ENCODE data around the gene ZNF618. TPM values are rescaled to one million over a fixed set of nuclear protein-coding genes. Genes with fewer than 3 reads are reported as not detected.

The ZNF618 gene
- total RNA-seq, 2 donors from 2014 or later, result 2.5 to 3.3 TPM

DNA sequence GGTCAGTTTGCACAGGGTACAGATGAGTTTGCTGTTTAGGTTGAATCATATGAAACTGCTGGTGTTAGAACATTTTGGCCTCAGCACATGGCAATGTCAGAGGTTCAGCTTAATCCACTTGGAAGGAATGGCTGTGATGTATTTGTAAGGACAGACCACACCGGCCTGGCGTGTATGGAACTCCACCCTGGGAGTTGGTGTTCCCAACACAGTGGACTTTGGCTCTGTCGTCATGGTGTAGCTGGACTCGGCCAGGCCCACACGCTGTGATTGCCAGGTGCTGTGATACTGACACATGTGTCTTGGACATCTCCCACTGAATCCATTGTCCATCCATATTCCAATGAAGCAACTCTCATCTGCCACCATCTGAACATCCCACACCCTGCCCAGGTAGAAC, 90.3 kb downstream of the ZNF618 start:
- intact Hi-C loops (cut with DNase I, micrococcal nuclease), result no loop called here
- DNase-seq (peak; percentile 83 to 88), ATAC-seq (peak; percentile 100)

DNA sequence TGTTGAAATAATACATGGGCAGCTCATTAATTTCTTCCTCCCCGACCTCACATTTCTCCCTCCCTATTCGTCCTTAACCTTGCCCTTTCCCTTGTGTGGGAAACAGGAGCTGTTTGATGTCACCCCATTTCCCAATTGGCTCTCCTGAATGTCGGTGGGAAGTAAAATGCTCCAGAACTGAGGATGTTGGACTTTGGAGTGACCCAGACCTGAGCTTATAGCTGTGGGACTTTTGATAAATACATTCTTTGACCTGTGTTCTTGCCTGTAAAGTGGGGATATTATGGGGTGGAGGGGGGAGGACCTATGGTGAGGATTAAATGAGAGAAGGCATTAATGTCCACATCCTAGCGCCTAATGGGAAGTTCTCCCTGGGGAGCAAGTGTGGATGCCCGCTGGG, 91.3 kb downstream of the ZNF618 start:
- intact Hi-C loops (cut with DNase I, micrococcal nuclease), result no loop called here
- DNase-seq (no peak), ATAC-seq (peak; percentile 53)

DNA sequence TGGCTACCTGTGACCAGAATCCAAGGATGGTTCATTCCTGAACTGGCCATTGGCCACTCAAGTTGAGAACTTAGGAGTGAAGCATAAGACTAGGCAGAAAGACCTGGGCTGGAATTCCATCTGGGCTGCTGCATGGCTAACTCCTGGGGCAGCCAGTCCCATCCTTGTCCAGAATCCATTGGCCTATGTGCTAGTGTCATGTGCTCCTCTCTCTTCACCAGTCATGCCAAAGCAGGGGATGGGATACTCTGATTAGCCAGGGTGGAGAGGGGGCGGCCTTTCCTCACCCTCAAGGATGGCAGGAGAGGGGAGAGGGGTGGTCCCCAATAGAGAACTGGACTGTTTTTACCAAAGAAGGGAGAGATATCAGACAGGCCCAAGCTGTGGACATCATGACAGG, 93.2 kb downstream of the ZNF618 start:
- no peak for ATAC-seq
- DNase-seq, result no peak
- intact Hi-C loops (cut with DNase I, micrococcal nuclease), result no loop called here

DNA sequence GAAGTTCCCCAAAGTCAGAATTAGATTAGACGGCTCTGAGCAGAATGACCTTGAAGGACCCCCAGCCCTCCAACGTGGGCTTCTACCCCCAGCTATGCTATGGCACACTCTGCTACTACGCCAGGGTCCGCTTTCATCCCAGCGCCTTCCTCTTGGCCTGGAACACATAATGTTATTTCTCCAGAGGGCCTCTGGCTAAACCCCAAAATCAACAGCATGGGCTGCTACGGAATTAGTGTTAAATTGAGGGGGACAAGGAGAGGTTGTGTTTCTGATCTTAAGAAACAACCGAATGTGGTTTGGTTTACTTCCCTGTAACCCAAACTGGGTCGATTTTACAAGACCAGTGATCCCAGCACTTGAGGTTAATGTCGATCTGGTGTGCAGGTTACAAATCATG, 97.1 kb downstream of the ZNF618 start:
- no peak for DNase-seq
- ATAC-seq, result no peak
- intact Hi-C loops (cut with DNase I, micrococcal nuclease), result no loop called here

DNA sequence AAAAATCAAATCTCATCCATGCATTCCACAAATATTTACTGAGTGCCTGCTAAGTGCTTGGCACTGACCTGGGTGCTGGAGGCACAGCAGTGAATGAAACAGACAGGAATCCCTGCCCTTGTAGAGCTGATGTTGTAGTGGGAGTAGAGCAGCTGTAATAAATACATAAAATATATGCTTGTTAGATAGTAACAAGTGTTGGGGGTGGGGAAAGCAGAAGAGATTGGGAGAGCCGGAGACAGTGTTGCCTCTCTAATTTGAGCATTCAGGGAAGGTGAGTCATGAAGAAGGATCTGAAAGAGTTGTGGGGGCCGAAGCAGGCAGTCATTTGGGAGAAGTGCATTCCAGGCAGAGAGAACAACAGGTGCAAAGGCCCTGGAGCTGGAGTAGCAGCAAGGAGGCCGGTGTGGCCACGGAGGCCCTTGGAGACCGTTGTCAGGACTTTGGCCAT, 97.9 kb downstream of the ZNF618 start:
- ATAC-seq, result no peak
- intact Hi-C loops (cut with DNase I, micrococcal nuclease), result no loop called here
- DNase-seq, result no peak

DNA sequence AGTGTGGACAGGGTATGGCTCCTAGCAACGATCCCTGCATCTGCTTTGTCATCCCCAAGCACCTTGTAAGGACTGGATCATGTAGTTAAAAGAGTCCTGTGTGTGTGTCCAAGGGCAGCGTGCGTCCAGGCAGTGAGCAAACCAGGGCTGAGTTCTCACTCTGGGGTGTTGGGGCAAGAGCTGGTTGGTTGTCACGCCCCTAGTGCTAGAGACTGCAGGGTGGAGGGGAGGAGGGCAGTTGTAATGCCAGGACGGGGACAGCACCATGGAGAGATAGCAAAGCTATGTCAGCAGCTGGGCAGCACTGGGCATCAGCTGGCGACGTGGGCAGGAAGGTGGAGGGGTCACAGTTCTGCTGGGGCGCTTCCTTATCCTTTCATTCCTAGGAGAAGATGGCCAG, 100.8 kb downstream of the ZNF618 start:
- DNase-seq (no peak), ATAC-seq (no peak)
- intact Hi-C loops (cut with DNase I, micrococcal nuclease), result no loop called here

DNA sequence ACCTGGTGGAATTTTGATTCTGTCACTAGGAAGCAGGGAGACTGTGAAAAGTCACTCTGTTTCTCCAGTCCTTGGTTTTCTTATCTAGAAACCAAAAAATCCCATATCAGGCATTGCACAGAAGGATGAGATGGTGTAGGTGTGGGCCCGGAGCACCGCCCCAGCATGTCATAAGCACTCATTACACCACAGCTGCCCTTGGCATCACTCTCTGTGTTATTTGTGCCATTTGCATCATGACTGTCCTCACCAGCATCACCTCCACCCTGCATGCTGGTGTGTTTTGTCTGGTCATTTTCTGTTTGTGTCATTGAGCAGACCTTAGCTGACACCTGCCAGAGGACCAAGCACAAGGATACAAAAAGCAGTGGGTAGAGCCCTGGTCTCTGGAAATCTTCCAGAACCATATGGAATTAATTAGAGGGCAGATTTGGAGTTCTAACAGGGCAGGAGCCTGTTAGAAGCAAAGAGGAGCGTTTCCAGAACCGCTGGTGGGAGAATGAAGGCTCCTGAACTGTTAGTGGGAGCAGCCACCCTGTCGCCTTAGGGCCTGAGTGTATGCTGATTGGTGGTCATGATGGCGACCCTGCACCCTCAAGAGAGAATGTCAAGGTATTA, 102.7 kb downstream of the ZNF618 start:
- intact Hi-C loops (cut with DNase I, micrococcal nuclease), result no loop called here
- DNase-seq (no peak), ATAC-seq (no peak)

DNA sequence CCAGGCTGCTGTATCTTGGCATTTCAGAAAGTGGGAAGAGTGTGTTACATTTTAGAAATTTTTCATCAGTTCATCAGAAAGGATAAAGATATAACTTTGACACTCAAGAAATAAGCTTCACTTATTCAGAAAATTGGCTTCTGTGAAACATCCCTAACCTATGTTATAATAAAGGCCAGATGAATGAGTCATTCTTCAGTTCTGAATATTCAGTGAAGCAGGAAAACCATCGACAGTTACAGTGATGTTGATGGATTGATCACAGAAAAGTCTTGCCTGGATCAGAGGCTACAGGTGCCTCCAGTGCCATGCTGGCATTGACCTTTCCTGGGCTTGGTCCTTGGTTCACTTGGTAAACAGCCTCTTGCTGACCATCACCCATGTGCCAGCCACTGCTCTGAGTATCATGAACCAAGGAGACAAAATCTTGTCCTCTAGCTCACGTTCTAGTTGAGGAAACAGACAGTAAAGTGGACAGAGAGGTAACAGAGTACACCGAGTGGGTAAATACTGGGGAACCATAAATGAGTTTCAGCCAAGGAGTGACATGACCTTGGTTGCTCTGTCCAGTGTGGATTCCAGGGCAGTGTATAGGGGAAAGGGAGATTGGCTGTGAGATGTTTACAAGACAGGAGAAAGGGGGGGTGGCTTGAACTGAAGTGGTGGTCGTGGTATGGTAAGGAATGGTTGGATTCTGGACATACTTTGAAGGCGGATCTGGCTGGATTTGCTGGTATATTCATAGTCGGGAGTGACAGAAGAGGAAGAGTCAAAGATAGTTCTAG, 103.4 kb downstream of the ZNF618 start:
- no peak for ATAC-seq
- DNase-seq, result no peak
- intact Hi-C loops (cut with DNase I, micrococcal nuclease), result no loop called here

DNA sequence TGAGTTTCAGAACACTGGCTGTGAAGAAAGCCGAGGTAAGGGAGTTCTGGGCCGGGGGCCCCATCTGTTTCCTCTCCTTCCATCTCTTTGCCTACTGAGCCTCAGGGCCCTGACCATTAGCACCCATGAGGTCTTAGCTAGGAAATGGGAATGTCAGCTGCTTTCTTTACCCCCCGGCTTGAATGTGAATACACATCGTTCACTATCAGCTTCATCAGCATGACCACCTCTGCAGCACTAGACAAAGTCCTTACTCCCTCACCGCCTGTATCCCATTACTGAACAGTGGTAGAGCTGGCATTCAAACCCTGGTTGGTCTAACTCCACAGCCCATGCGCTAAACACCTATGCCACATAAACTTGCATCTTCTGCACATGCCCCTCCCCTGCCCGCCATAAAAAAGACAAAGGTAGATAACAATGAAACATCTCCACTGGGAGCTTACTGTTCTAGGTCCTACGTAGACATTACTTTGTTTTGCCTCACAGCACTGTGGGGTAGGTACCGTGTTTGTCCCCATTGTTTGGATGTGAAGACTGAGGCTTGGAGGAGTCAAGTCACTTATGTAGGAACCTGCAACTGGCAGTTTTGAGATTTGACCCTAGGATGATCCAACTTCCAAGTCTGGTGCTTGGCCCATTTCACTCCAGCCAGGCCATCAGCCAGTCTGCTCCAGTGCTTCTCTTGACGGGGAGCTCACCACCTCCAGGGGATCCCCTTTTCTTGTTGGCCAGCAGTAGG, 108.7 kb downstream of the ZNF618 start:
- DNase-seq (no peak), ATAC-seq (no peak)
- intact Hi-C loops (cut with DNase I, micrococcal nuclease), result no loop called here

DNA sequence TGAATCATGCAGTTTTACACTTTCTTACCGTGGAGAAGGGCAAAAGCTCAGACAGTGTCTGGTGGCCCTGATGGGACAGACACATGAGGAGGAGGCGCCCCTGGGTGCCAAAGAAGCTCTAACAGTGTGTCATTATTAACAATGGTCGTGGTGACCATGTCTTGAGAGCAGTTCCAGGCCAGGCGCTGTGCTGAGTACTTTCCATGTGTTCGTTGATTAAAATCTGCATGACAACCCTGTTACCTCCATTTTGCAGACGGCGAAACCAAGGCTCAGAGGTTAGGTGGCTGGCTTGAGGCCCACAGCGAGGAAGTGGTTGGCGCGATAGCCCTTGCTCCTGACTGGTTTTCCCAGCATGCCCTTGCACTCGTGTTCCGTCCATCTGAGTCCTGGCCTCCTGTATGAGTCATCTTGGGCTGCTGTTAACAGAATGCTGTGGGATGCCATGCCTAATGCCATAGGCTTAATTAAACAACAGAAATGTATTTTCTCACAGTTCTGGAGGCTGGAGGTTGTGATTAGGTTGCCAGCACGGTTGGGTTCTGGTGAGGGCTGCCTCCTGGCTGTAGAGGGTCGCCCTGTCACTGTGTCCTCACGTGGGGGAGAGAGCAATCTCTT, 110.0 kb downstream of the ZNF618 start:
- DNase-seq (no peak), ATAC-seq (no peak)
- intact Hi-C loops (cut with DNase I, micrococcal nuclease), result no loop called here

DNA sequence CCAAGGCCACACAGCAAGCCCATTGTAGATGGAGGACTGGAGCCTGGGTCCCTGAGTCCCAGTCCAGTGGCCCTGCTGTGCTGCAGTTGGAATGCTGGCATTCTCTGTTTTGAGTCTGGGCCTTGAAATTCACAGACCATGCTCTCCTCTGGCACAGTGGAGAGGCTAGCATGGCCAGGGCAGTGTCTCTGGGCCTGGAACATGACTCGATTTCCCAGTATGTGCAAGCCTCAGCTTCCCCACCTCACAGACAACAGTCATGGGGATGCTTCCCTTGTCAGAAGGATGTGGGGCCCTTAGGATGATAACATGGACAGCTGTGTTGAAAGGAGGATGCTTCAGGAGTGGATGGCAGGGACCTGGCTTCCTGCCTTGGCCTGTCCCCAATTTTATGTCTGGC, 110.8 kb downstream of the ZNF618 start:
- intact Hi-C loops (cut with DNase I, micrococcal nuclease), result no loop called here
- DNase-seq, result no peak
- ATAC-seq, result no peak

DNA sequence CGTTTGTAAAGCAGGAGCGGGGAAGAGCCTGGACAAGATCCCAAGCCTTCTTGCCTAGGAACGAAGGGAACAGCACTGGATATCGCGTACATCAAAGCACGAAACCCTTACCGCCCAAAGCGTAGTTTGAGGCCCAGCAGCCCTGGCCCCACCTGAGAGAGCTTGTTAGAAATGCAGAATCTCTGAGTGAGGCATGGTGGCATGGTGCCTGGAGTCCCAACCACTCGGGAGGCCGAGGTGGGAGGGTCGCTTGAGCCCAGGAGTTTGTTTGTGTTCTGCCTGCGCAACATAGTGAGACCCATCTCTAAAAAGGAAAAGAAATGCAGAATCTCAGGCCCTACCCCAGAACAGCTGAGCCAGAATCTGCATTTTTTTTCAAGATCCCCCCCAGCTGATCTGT, 111.4 kb downstream of the ZNF618 start:
- ATAC-seq, result no peak

DNA sequence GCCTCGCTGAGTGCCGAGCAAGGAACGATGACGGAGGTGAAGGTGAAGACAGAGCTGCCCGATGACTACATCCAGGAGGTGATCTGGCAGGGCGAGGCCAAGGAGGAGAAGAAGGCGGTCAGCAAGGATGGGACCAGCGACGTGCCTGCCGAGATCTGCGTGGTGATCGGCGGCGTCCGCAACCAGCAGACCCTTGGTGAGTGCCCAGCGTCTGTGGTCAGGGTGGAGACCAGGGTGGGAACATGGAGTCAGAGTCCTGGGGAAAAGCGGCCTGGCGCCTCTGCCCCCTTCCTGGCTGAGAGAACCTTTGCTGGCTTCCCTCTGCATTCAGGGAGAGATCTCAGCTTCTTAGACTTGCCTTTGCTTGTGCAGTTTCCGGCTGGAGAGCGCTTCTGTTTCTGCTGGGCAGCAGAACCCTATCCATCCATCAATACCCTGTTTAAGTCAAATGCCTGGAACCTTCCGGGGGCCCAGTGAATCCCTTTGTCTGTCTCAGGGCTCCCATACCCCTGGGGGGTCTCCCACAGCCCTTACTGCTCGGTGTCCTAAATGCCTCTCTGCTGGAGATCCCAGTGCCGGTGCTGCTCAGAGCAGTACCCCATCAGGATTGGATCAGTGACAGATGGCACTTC, 112.4 kb downstream of the ZNF618 start:
- DNase-seq (no peak), ATAC-seq (no peak)
- intact Hi-C loops (cut with DNase I, micrococcal nuclease), result no loop called here

More for the DNA sequence above, 111.4 kb downstream of the ZNF618 start:
- no peak for DNase-seq
- intact Hi-C loops (cut with DNase I, micrococcal nuclease), result no loop called here

DNA sequence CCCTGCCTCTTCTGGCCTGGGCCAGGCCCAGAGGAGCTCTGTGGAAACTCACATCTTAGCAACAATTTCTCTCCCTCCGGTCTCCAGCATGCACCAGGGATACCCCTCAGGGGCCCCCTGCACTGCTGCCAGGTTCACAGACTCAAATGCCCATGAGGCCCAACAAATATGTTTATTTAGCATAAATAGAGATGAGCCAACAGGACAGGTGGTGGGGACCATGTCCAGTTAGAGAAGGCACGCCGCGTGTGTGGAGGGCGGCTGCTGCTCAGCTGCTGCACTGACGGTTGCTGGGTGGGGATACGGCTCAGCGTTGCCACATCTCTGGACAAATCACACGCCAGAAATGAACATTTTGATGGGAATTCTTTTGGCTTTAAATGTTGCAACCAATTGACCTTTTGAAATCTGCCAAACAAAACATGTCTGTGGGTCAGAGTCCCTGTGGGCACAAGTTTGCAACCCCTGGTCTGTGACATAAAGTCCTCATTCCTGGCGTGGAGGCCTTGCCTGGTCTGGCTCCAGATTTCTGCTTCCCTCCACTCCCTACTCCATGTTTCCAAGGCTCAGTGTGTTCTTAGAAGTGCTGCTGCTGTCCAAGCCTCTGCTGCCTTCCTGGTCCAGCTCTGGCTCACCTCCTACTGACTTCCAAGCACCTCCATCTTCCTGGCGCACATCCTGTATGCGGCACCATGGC, 113.1 kb downstream of the ZNF618 start:
- DNase-seq, result peak in 1 of 2 donors; percentile 23
- intact Hi-C loops (cut with DNase I, micrococcal nuclease), result no loop called here
- ATAC-seq, result no peak

DNA sequence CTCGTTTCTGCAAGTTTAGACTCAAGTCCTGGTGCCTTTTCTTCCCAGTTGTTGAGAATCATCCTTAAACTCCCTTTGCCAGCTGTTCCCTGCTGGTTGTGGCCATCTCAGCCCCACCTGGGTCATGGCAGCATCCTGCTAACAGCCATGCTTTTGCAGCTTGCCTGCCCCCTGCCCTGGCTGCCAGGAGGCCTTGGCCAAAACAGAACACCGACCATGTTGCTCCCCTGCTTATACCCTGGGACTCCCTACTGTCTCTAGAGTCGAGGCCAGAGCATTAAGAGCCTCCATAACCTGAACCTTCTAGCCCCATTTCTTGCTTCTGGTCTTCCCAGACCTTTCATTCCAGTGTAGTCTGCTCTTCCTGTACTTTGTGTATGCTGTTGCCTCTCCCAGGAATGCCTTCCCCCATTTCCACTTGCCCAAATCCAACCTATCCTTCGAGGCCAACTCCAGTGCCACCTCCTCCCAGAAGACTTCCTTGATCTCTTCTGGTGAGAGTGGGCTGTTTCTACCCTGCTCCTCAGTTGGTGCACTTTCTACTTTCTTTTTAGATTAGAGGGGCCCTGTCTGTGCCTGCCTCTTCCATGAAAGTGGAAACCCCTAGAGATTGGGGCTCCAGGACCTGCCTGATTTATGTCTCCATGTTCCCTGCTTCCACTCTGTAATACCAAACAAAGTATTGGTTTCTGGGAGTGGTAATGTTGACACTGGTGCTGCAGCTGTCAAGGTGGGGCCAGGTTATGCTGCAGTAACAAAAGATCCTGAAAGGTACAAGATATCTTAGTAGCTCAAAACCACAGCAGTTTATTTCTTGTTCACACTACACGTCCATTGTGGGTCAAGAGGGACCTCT, 113.8 kb downstream of the ZNF618 start:
- intact Hi-C loops (cut with DNase I, micrococcal nuclease), result no loop called here
- no peak for ATAC-seq
- no peak for DNase-seq

DNA sequence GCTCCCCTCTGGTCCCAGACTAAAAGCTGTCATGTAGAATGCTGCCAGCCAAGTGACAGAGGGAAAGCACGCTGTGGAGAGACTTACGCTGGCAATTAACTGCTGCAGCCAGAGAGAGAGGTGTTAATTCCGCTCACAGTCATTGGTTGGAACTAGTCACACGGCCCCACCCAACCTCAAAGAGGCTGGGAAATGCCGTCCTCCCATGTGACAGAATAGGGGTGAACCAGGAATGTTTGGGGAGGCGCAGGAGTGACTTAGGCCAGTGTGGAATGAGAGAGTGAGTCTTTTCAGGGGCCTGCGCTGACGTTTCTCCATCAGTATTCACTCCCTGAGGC, 114.4 kb downstream of the ZNF618 start:
- ATAC-seq (no peak), DNase-seq (peak in 1 of 2 donors; percentile 14)
- intact Hi-C loops (cut with DNase I, micrococcal nuclease), result no loop called here

DNA sequence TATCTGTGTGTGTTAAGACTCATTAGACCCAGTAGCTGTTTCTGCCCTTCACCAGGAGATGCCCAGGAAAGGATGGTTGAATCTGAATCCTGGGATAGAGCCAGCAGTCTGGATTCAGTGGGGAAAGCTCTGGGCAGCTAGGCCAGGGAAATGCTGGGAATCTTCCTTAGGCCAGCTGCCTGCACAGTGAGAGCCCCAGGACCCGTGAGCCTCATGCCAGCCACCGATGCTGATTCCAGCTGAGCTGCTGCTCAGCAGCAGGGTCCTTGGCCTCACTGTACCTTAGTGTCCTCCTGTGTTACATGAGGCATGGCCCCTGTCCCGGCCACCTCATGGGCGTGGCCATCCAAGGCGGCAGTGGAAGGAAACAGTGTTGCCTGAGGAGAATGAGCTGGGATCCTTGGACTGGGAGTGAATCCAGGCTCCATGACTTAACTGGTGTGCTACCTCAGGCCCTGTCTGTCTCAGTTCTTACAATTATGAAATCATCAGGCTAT, 114.9 kb downstream of the ZNF618 start:
- DNase-seq, result peak in 1 of 2 donors; percentile 22
- intact Hi-C loops (cut with DNase I, micrococcal nuclease), result no loop called here

DNA sequence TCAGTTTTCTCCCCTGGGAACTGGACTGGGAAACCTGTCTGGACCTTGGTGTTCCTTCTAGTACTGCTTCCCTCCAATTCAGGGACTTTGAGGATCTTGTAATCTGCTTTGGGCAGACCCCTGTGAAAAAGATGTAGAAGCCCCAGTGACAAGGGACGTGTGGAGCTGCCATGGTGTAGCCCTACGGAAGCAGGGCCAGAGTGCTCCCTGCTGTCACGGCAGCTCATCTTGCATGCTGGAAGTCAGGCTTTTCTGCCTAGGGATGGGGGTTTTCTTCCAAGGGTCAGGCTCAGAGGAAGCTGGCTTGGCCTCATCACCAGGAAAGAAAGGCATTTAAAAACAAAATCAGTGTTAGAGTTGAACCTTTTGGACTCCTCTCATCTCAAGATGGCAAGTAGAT, 115.6 kb downstream of the ZNF618 start:
- intact Hi-C loops (cut with DNase I, micrococcal nuclease), result no loop called here
- ATAC-seq (no peak), DNase-seq (peak in 1 of 2 donors; percentile 2)

More for the DNA sequence above, 114.9 kb downstream of the ZNF618 start:
- no peak for ATAC-seq

Data from left colon (tissue), 2 donors.